H1 (cell line): Measurements from ENCODE around the gene EIF3B. TPM values are rescaled to one million over a fixed set of nuclear protein-coding genes. Genes with fewer than 3 reads are reported as not detected.
A peak's percentile ranks its signal among the peaks of the same experiment; 100 is the strongest.

Source experiments
- CTCF ChIA-PET: fragments of 300-600 bp; sonication (Branson Sonifier 250); formaldehyde crosslinking; loops from one replicate; lab custom pipeline; 2021; ENCODE audit not compliant: partially characterized antibody; lab: Charles Lee
- POLR2A ChIA-PET: fragments of 300-600 bp; sonication (Branson Sonifier 250); formaldehyde crosslinking; loops from one replicate; lab custom pipeline; 2021; ENCODE audit warnings: inconsistent platforms; ENCODE audit not compliant: partially characterized antibody; lab: Charles Lee
- DNase-seq, 2 experiments: peaks; one replicate each; pipeline versions ENCODE4 v3.0.0 to v3.0.0-alpha.2; 2010 to 2022; ENCODE audit warnings: low spot score in 2 of 2, low read depth in 1 of 2, mixed read lengths in 1 of 2
- FAIRE-seq: peaks from 2 replicates; lab custom pipeline; 2011; peaks lifted over from hg19 to GRCh38; lab: Jason Lieb, UNC
- H2AFZ ChIP-seq: 2 replicates; pipeline ENCODE4 v1.8.1; 2012; ENCODE audit warnings: low read length, inconsistent platforms
- H2AK5ac ChIP-seq: 2 replicates; pipeline ENCODE4 v1.6.1; 2013; ENCODE audit warnings: low read depth, low read length
- H2BK120ac ChIP-seq: replicated peaks from 2 replicates; pipeline ENCODE3; 2013; ENCODE audit warnings: low read depth, low read length, inconsistent platforms
- H2BK12ac ChIP-seq: 2 replicates; pipeline ENCODE4 v1.6.1; 2013; ENCODE audit warnings: low read depth, low read length
- H2BK15ac ChIP-seq: 2 replicates; pipeline ENCODE4 v1.6.1; 2013; ENCODE audit warnings: low read length
- H2BK20ac ChIP-seq: 2 replicates; pipeline ENCODE4 v1.6.1; 2013; ENCODE audit warnings: low read length
- H2BK5ac ChIP-seq: 2 replicates; pipeline ENCODE4 v1.6.1; 2013; ENCODE audit warnings: low read depth, low read length
- H3K14ac ChIP-seq: 2 replicates; pipeline ENCODE4 v1.6.1; 2013; ENCODE audit warnings: inconsistent platforms; ENCODE audit not compliant: insufficient read length
- H3K18ac ChIP-seq: 2 replicates; pipeline ENCODE4 v1.6.1; 2013; ENCODE audit warnings: low read length; ENCODE audit errors: extremely low read depth
- H3K23ac ChIP-seq: 2 replicates; pipeline ENCODE4 v1.6.1; 2013; ENCODE audit warnings: inconsistent platforms; ENCODE audit not compliant: insufficient read length
- H3K23me2 ChIP-seq: 2 replicates; pipeline ENCODE4 v1.6.1; 2013; ENCODE audit warnings: low read depth, low read length
- H3K27ac ChIP-seq: 2 replicates; pipeline ENCODE4 v1.6.1; 2011; ENCODE audit warnings: low read depth, low read length, inconsistent platforms
- H3K27me3 ChIP-seq, 4 experiments: replicated peaks in 1 of 4; 1 replicate in 1 of 4; 2 replicates in 3 of 4; pipeline versions ENCODE4 v1.6.1 to v1.8.1; 2011 to 2013; ENCODE audit warnings: low read length in 3 of 4, mild to moderate bottlenecking in 3 of 4, inconsistent platforms in 2 of 4, mixed read lengths in 2 of 4, moderate library complexity in 1 of 4; ENCODE audit not compliant: control insufficient read depth in 3 of 4, insufficient read depth in 3 of 4; ENCODE audit errors: extremely low read depth in 1 of 4
- H3K36me3 ChIP-seq, 4 experiments: 2 replicates each; pipeline versions ENCODE4 v1.6.1 to v1.8.1; 2011 to 2013; ENCODE audit warnings: mild to moderate bottlenecking in 4 of 4, low read length in 3 of 4, moderate library complexity in 2 of 4, control low read depth in 1 of 4, inconsistent platforms in 1 of 4; ENCODE audit not compliant: insufficient read depth in 4 of 4, control insufficient read depth in 2 of 4
- H3K4ac ChIP-seq: replicated peaks from 2 replicates; pipeline ENCODE3; 2013; ENCODE audit warnings: low read length, low read depth, mixed read lengths, inconsistent platforms; ENCODE audit not compliant: insufficient read length
- H3K4me1 ChIP-seq, 4 experiments: replicated peaks in 1 of 4; 1 replicate in 1 of 4; 2 replicates in 3 of 4; pipeline versions ENCODE4 v1.6.1 to v1.8.1; 2011 to 2013; ENCODE audit warnings: low read length in 3 of 4, inconsistent platforms in 2 of 4, mixed read lengths in 1 of 4; ENCODE audit not compliant: insufficient read depth in 4 of 4, control insufficient read depth in 3 of 4
- H3K4me2 ChIP-seq, 2 experiments: 2 replicates each; pipeline versions ENCODE4 v1.6.1 to v1.8.1; 2011 to 2013; ENCODE audit warnings: low read depth in 2 of 2, low read length in 2 of 2, control low read depth in 1 of 2, inconsistent platforms in 1 of 2, mild to moderate bottlenecking in 1 of 2; ENCODE audit not compliant: insufficient read depth in 1 of 2
- H3K4me3 ChIP-seq, 4 experiments: fragments of 200-600, 300-600 bp in 1 of 4; sonication (generic), shearing (Covaris generic), sonication (Bioruptor Twin) in 1 of 4; 2 replicates each; pipeline versions ENCODE4 v1.5.1 to v1.8.1; 2011 to 2016; ENCODE audit warnings: low read length in 4 of 4, low read depth in 3 of 4, control low read depth in 2 of 4, inconsistent platforms in 2 of 4, mild to moderate bottlenecking in 2 of 4, mixed read lengths in 1 of 4, moderate library complexity in 1 of 4; ENCODE audit not compliant: insufficient read depth in 2 of 4; ENCODE audit errors: extremely low read depth in 1 of 4
- H3K56ac ChIP-seq: replicated peaks from 2 replicates; pipeline ENCODE3; 2013; ENCODE audit warnings: low read depth, mild to moderate bottlenecking, mixed read lengths, low read length, inconsistent platforms; ENCODE audit not compliant: insufficient read length
- H3K79me1 ChIP-seq: 2 replicates; pipeline ENCODE4 v1.6.1; 2013; ENCODE audit warnings: low read depth, low read length, control low read depth
- H3K79me2 ChIP-seq, 2 experiments: 2 replicates each; pipeline versions ENCODE4 v1.6.1 to v1.8.1; 2012 to 2013; ENCODE audit warnings: low read length in 2 of 2, mild to moderate bottlenecking in 2 of 2, inconsistent platforms in 1 of 2; ENCODE audit not compliant: insufficient read depth in 2 of 2, control insufficient read depth in 1 of 2
- H3K9ac ChIP-seq, 4 experiments: replicated peaks in 1 of 4; 1 replicate in 1 of 4; 2 replicates in 3 of 4; pipeline versions ENCODE4 v1.6.1 to v1.8.1; 2011 to 2013; ENCODE audit warnings: low read depth in 3 of 4, low read length in 3 of 4, control low read depth in 2 of 4, mild to moderate bottlenecking in 2 of 4, moderate library complexity in 2 of 4, inconsistent platforms in 1 of 4; ENCODE audit errors: extremely low read depth in 1 of 4
- H3K9me3 ChIP-seq, 2 experiments: 2 replicates each; pipeline versions ENCODE4 v1.6.1 to v1.8.1; 2012 to 2013; ENCODE audit warnings: mild to moderate bottlenecking in 2 of 2, moderate library complexity in 2 of 2, control low read depth in 1 of 2, inconsistent platforms in 1 of 2, low read depth in 1 of 2, low read length in 1 of 2, mixed read lengths in 1 of 2; ENCODE audit not compliant: insufficient read depth in 2 of 2
- H4K20me1 ChIP-seq, 2 experiments: replicated peaks in 1 of 2; 2 replicates each; pipeline versions ENCODE3 to v1.8.1; 2011 to 2013; ENCODE audit warnings: inconsistent platforms in 2 of 2, low read length in 2 of 2, mild to moderate bottlenecking in 1 of 2; ENCODE audit not compliant: insufficient read depth in 2 of 2, control insufficient read depth in 1 of 2
- H4K5ac ChIP-seq: 2 replicates; pipeline ENCODE4 v1.6.1; 2013; ENCODE audit warnings: low read length, low read depth, mixed read lengths, inconsistent platforms; ENCODE audit not compliant: insufficient read length
- H4K8ac ChIP-seq: 2 replicates; pipeline ENCODE4 v1.8.0; 2013; ENCODE audit warnings: mild to moderate bottlenecking, moderate library complexity, low read length, inconsistent platforms; ENCODE audit not compliant: insufficient read depth; ENCODE audit errors: extremely low read depth
- H4K91ac ChIP-seq: replicated peaks from 2 replicates; pipeline ENCODE3; 2013; ENCODE audit warnings: low read length, mixed read lengths, inconsistent platforms; ENCODE audit not compliant: insufficient read length
- ATF3 ChIP-seq: IDR thresholded peaks from 2 replicates; pipeline ENCODE4 v1.6.1; 2011; ENCODE audit warnings: low read depth, mild to moderate bottlenecking, low read length; ENCODE audit not compliant: insufficient read depth
- CBX5 ChIP-seq: fragments of 300-800, 300-1000 bp; sonication (generic); IDR thresholded peaks from 2 replicates; pipeline ENCODE4 v1.7.1; 2016; ENCODE audit warnings: antibody characterized with exemption, low read length, low read depth
- CHD2 ChIP-seq: IDR thresholded peaks from 2 replicates; pipeline ENCODE4 v1.6.1; 2012; ENCODE audit warnings: low read length, improper control_type of control experiment
- KDM5A ChIP-seq: fragments of 200-600 bp; IDR thresholded peaks from 2 replicates; pipeline ENCODE4 v1.7.1; 2012; ENCODE audit warnings: mild to moderate bottlenecking, low read length, inconsistent platforms, mixed read lengths
- SRF ChIP-seq: IDR thresholded peaks from 2 replicates; pipeline ENCODE4 v1.6.1; 2011; ENCODE audit warnings: mild to moderate bottlenecking, low read depth, low read length, moderate library complexity
- TAF7 ChIP-seq: optimal IDR thresholded peaks from 2 replicates; pipeline ENCODE3; 2011; ENCODE audit warnings: low read depth, mild to moderate bottlenecking, inconsistent platforms, low read length, moderate library complexity, borderline replicate concordance
- TEAD4 ChIP-seq: IDR thresholded peaks from 2 replicates; pipeline ENCODE4 v1.6.1; 2012; ENCODE audit warnings: low read depth, low read length, inconsistent platforms, mixed read lengths
- WGBS, 2 experiments: shearing (Covaris generic) in 1 of 2; methylation state at CpG; one replicate each; pipeline versions ENCODE4 v1.1.6 to v1.1.7; 2013 to 2015; ENCODE audit warnings: low lambda C conversion rate in 2 of 2, mixed read lengths in 2 of 2, inconsistent platforms in 1 of 2, low coverage in 1 of 2, missing lambda C conversion rate in 1 of 2; ENCODE audit not compliant: insufficient replicate concordance in 2 of 2, insufficient coverage in 1 of 2, insufficient read length in 1 of 2; ENCODE audit errors: extremely low coverage in 1 of 2, missing lambda C conversion rate in 1 of 2; 5-methylcytosine and 5-hydroxymethylcytosine counted together
- polyA plus RNA-seq, 7 experiments: library from polyadenylated mRNA; depleted of rRNA in 3 of 7; stranded (reverse) in 5 of 7; unstranded in 2 of 7; fragments of >200 nt in 5 of 7; fragments of 200-250 nt in 2 of 7; gene quantifications; 1 replicate in 5 of 7; 2 replicates in 1 of 7; 4 replicates in 1 of 7; pipeline versions ENCODE4 v1.2.1 to v1.2.3, GENCODE V29; 2011 to 2013; ENCODE audit warnings: missing spikeins in 2 of 7, mixed read lengths in 2 of 7
- total RNA-seq: library from RNA; stranded (reverse); fragmentation: NEBNext Ultra II Directional; extraction: Animal tissue kit (Norgen Biotek cat#: 25700); gene quantifications from 2 replicates; pipeline ENCODE4 v1.2.1, GENCODE V29; 2021

EIF3B gene
- total and polyA plus RNA-seq, 2 of the 8 experiments (the other 6 are each of a cell fraction or from before 2014, with no cell fraction given) = 167 to 316 TPM

- no peak overlapping the region for H3K4me2 ChIP-seq
- H3K18ac ChIP-seq = no peak overlapping the region
- CTCF ChIA-PET = interaction anchor here (0.6 to 4.6 kb wide), 17 partner anchors 10 to 172 kb away, joined by 3 to 34 read pairs (median 5); partner anchors contain the start of gene CHST12
- WGBS, 2 experiments = 95% methylated on average over 22 of the region's 29 CpGs; no CpG with 5 or more reads in 1 of the 2 experiments
- H3K23me2 ChIP-seq = no peaks in the 10 kb centered on the region
- H3K79me1 ChIP-seq = peaks cover 4% of the 10 kb centered on the region
- H2BK120ac ChIP-seq = no peak overlapping the region
- H3K4me1 ChIP-seq = peaks cover 0 to 5% (median 0%) of the 10 kb centered on the region in 4 experiments; a peak in 1 of 7 replicates
- no peak overlapping the region for H2BK15ac ChIP-seq
- H3K56ac ChIP-seq = no peak overlapping the region
- no peak for TF ChIP-seq SRF
- TF ChIP-seq ATF3 = no peak
- TF ChIP-seq TAF7 = no peak
- TF ChIP-seq CHD2 = no peak
- no peak for TF ChIP-seq TEAD4
- TF ChIP-seq CBX5 = no peak
- no peak for TF ChIP-seq KDM5A
- no peak overlapping the region for H3K4ac ChIP-seq
- H2BK12ac ChIP-seq = no peak overlapping the region
- H3K23ac ChIP-seq = no peak overlapping the region
- H2AK5ac ChIP-seq = no peak overlapping the region
- no peak for FAIRE-seq
- no peak overlapping the region for H3K4me3 ChIP-seq
- DNase-seq = no peak
- no peak overlapping the region for H3K14ac ChIP-seq
- H4K20me1 ChIP-seq = peaks cover 18 to 26% of the 10 kb centered on the region in 2 experiments
- H3K27me3 ChIP-seq = no peaks in the 10 kb centered on the region
- peaks cover 0 to 8% of the 10 kb centered on the region in 2 experiments; a peak in 1 of 4 replicates for H3K79me2 ChIP-seq
- no peak overlapping the region for H3K9ac ChIP-seq
- H3K9me3 ChIP-seq = no peaks in the 10 kb centered on the region
- no peak overlapping the region for H2AFZ ChIP-seq
- no peak overlapping the region for H3K27ac ChIP-seq
- no peak overlapping the region for H2BK20ac ChIP-seq
- H4K91ac ChIP-seq = no peak overlapping the region
- H4K5ac ChIP-seq = no peak overlapping the region
- peaks cover 18 to 30% (median 24%) of the 10 kb centered on the region in 4 experiments; a peak in 7 of 8 replicates for H3K36me3 ChIP-seq
- POLR2A ChIA-PET = interaction anchor here (0.8 to 2.9 kb wide), 8 partner anchors 10 to 52 kb away, joined by 3 to 14 read pairs (median 4); partner anchors contain the start of gene EIF3B
- H2BK5ac ChIP-seq = peak overlapping the region; percentile 35; the same call in 1 of the 2 replicates
- 0 out of 2 replicates have a peak overlapping the region, but pooled peaks have one; percentile 18 for H4K8ac ChIP-seq
These were observed 29.1 kb downstream of the EIF3B start for GRCh38 chr7:2383543-2384274.
